Nucleus accumbens (tissue), 56 donors: Measurements from ENCODE around the gene CNTN5.

ENCODE experiments used
- DNase-seq, 56 donors: peaks; one replicate each; lab custom pipeline; 2025; lab: John Stamatoyannopoulos, UW

Gene CNTN5

DNA sequence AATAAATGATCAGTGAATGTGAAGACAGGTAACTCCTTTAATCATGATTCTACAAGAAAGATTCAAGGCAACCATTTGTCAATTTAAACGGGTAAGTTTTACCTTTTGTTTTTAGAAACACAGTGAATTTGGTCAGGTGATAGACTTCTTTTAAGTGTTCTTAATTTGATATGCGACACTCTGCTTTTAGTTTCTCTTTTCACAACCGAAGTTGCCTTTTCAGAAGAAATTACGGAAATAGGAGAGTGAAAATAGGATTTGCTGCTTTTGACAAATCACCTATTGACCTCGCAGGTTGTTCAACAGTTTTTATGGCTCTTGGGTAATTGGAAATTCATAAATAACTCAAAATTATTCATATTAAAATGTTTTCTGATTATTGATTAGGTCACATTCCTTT, 142.1 kb downstream of the CNTN5 start:
- DNase-seq = no peak

DNA sequence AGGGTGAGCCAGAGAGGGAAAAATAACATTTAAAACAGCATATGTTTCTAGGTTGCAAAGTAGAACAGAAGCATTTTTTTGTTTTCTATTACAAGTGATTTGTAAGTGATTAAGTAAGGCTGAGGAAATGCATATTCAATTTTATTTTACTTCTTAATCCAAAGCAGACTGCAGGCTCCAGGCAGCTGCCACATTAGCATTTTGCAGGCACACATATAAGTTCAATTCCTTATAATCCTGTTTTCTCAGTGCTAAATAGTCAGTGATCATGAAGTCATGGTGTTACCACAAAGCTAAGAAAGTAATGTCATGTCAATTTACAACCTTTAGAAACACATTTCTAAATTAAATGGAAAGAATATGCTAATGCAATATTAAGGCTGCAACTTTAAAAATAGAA, 149.8 kb downstream of the CNTN5 start:
- DNase-seq = no peak

DNA sequence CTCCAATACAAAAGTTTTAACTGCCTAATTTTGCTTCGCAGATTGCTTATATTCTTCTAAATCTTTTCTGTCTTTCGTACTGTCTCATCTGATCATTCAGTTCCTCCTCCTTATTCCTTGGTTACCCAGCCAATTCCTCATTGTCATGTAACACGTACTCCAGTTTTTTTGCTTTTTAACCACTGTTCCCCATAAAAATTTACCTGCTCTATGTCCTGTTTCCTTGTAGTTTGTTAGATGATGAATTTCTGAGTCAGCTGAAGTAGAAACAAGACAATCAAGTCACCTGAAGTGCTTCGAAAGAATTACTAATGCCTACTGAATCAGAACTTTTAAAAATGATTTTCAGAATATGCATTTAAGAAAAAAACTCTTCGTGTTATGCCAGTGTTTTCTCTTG, 150.6 kb downstream of the CNTN5 start:
- no peak for DNase-seq

- DNase-seq = no peak
These were observed 155.7 kb downstream of the CNTN5 start for GRCh38 chr11:99176430-99176829.

- DNase-seq = no peak
These were observed 156.7 kb downstream of the CNTN5 start for GRCh38 chr11:99177446-99177845.

- DNase-seq = no peak
These were observed 163.4 kb downstream of the CNTN5 start for GRCh38 chr11:99184146-99184545.

GRCh38 chr11:99188221-99188620, 167.5 kb downstream of the CNTN5 start:
- no peak for DNase-seq

DNA sequence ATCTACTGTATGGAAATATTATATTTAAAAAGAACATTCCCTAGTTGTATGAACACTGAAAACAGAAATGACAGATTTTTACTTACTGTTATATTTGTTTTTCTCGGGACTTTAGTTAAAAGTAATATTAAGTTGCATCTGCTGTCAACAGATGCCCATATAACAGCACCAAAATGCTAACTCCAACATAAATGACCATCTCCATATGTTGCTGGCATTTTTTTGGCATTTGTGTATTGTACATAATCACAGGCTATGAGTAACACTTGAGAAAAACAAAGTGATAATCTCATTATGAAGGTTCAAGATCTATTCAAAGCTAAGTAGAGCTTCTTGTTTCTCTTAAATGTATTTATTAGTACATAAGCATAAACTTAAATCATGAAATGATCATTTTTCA, 172.0 kb downstream of the CNTN5 start:
- no peak for DNase-seq

DNA sequence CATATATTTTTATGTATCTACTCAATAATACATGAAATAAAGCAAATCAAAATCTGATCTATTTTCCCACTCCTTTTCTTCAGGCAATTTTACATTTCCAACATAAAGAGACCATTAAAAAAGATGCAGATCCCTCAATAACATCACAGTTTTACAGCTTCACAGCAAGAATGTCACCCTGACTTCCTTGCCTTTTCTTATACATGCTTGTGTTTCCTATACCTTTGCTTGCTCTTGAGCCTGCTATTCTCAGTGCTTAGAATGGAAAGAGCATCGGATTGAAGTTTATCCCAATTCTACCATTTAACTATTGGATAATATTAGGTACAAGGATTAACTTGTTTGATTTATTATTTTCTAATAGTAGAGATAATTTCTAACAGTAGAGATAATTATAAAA, 176.7 kb downstream of the CNTN5 start:
- no peak for DNase-seq

- no peak for DNase-seq
These were observed 177.5 kb downstream of the CNTN5 start for GRCh38 chr11:99198215-99198614.

GRCh38 chr11:99199341-99199740, 178.6 kb downstream of the CNTN5 start:
- DNase-seq = peak in 4 of 56 donors; percentile 1 to 26 (median 10)

GRCh38 chr11:99200720-99201119, 180.0 kb downstream of the CNTN5 start:
- no peak for DNase-seq

DNA sequence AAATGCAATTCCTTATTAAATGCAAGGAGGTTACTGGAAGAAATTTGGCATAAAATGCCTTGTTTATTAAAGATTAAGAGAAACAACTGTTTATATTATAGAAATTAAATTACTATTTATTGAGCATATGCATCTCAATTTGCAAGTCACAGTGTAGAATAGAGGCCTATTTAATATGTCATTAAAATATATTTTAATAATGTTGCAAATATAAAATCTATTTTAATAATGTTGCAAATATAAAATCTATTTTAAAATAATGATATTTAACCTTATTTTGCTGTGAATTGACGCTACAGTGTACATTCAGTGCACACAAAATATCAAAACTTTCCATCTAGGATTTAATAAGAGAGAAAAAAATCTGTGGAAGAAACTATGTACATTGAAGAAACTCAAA, 188.1 kb downstream of the CNTN5 start:
- no peak for DNase-seq

DNA sequence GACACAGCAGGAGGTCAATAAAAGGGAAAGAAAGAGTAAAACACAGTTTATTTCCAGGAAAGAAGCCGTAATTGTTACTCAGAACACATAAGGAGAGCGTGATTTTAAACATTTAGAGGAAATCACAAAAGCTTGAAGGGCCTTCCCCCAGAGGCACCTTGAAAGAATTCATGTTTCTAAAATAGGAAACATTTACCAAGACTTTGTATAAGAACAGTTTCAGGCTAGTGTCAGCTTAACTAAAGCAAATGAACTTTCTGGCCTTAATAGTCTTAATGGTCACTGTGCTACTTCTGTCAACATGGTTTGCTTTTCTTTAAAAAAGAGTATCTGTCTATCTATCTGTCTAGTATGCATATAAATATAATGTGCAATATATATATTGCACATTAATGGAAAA, 208.8 kb downstream of the CNTN5 start:
- no peak for DNase-seq

- no peak for DNase-seq
These were observed 213.8 kb downstream of the CNTN5 start for GRCh38 chr11:99234534-99234933.

GRCh38 chr11:99238401-99238800, 217.7 kb downstream of the CNTN5 start:
- DNase-seq = no peak

DNA sequence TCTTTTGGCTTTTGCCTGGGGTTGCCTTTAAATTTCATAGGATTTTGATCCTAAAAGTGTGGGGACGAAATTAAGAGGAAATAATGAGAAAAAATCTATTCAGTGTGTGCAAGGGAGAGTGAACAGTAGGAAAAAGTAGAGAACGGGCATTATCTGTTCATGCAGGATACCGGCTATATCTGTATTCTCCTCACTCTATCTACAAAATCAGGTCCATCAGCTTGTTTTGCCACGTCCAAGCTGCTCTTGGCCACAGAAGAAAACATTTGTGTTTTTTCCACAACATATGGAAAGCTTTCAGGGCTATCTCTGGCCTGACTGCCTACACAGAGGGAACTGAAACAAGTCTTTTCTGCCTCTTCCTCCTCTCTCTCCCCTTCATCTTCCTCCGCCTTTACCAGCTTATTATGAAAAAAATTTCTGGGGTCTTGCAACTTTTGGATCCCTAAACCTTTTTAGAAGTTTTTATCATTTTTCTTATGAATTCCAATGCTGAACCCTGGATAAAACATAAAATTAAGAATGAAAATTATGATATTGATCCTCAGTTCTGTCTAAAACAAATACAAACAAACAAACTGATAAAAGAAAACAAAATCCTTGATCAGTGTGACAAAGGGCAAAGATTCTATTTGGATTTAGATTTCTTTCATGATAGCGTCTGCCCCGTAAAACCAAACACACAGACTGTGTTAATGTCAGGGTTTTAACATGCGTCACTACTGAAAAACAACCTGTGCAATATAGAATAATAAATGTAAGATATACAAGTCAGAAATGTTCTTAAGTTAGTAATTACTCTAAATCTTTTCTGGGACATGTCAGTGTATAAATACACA, 219.7 kb downstream of the CNTN5 start:
- no peak for DNase-seq

DNA sequence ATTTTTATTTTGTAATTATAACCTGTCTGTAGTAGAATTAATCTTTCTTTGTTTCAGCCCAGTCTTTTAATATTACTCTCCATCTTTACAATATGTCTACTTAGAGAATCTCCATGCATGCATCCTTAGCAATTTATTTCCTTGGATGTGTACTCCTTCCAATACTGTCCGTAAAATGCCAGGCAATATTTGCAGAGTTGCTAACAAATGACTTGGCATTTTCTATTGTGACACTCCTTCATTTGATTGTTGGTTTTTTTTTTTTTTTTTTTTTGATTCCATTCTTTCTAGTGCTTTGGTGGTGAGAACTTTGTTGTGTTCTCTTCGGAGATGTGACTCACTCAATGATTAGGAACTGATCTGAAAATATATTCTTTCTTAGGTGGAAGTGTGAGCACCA, 220.3 kb downstream of the CNTN5 start:
- DNase-seq = no peak

DNA sequence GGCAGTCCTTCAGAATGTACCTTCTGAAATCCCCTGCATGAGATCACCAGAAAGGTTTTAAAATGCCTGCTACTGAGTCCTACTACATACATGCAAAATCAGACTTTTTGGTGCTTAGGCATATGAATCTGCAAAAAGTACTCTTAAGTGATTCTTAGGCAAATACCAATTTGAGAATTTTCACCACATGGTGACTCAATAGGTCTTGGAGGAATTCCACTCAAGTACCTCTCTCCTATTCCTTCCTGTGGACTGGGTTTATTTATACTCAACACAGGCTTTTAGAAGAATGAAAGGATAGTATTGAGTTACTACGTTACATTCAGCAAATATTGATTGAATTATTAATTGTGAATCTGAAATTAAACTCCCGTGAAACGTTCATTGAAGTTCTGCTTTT, 223.9 kb downstream of the CNTN5 start:
- no peak for DNase-seq

GRCh38 chr11:99246199-99246598, 225.4 kb downstream of the CNTN5 start:
- DNase-seq = no peak

- no peak for DNase-seq
These were observed 235.9 kb downstream of the CNTN5 start for GRCh38 chr11:99256614-99257013.

GRCh38 chr11:99257131-99257530, 236.4 kb downstream of the CNTN5 start:
- DNase-seq = no peak

- no peak for DNase-seq
These were observed 239.9 kb downstream of the CNTN5 start for GRCh38 chr11:99260696-99261095.
